ENCODE results near the gene COL15A1.

DNA sequence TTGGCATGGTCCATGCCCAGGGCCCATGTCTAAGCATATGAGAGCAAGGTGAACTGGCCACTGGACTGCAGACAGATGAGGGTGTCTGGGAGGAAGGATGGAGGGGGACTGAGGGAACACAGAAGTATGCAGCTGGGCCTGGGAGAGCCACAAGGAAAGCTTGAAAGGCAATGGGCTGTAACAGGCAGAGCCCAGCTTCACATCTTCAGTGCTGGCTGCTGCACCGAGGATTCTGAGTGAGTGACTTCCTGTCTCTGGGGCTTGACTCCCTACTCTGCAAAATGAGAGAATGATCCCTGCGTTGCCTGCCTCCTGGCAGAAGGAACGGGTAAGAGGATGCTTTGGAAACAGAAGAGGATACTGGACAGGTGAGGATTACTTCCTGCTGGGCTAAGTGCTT, 29.0 kb downstream of the COL15A1 start:
- TF ChIP-seq, protein P1, sequence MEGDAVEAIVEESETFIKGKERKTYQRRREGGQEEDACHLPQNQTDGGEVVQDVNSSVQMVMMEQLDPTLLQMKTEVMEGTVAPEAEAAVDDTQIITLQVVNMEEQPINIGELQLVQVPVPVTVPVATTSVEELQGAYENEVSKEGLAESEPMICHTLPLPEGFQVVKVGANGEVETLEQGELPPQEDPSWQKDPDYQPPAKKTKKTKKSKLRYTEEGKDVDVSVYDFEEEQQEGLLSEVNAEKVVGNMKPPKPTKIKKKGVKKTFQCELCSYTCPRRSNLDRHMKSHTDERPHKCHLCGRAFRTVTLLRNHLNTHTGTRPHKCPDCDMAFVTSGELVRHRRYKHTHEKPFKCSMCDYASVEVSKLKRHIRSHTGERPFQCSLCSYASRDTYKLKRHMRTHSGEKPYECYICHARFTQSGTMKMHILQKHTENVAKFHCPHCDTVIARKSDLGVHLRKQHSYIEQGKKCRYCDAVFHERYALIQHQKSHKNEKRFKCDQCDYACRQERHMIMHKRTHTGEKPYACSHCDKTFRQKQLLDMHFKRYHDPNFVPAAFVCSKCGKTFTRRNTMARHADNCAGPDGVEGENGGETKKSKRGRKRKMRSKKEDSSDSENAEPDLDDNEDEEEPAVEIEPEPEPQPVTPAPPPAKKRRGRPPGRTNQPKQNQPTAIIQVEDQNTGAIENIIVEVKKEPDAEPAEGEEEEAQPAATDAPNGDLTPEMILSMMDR (IDR thresholded peaks at IDR 0.05), result no peak
- TF ChIP-seq POLR2A (IDR thresholded peaks at IDR 0.05), result no peak
